ENCODE measurements around the gene HES7.
A peak's percentile ranks its signal among the peaks of the same experiment; 100 is the strongest.

HES7 gene

DNA sequence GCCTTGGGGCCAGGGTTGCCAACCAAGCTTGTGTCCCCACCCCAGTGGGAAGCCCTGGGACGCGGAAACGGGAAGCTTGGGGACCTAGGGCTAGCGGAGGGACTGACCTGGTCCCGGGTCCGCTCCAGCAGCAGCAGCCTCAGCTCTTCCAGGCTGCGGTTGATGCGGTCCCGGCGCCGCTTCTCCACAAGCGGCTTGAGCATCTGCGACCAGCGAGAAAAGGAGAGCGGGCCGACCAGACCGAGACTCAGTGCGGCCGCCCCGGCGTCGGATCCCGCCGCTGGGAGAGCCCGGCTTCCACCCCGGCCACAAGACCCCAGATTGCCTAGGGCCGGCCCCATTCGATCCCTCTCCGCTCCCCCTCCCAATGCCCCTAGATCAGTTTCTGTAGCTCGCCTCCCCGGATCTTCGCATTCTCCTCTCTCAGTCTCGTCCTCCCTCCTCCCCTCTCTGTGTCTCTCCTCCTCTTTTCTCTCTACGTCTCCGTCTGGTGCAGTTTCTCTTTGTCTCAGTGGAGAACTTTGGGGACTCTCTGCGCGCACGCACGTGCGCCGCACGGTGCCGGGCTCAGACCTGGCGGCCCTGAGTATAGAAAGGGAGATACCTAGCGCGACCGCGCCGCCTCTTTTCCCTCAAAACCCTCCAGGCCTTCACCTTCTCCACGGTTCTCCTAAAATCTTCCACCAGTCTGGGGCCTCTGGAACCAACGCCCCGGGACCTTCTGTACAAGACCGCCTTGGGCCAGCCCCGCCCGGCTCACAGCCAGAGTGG, 797 bp downstream of the HES7 start:
- H4K20me1 ChIP-seq (ENCODE audit: insufficient read depth, low read length), result no peaks in the 10 kb centered on the region
- no peaks in the 10 kb centered on the region for H3K36me3 ChIP-seq (ENCODE audit: insufficient read depth, low read length)
- H3F3A ChIP-seq (ENCODE audit: insufficient read depth, low read length), result peaks cover 12% of the 10 kb centered on the region
- H3K79me2 ChIP-seq (ENCODE audit: insufficient read depth, low read length), result no peaks in the 10 kb centered on the region
- TF ChIP-seq, protein P1, sequence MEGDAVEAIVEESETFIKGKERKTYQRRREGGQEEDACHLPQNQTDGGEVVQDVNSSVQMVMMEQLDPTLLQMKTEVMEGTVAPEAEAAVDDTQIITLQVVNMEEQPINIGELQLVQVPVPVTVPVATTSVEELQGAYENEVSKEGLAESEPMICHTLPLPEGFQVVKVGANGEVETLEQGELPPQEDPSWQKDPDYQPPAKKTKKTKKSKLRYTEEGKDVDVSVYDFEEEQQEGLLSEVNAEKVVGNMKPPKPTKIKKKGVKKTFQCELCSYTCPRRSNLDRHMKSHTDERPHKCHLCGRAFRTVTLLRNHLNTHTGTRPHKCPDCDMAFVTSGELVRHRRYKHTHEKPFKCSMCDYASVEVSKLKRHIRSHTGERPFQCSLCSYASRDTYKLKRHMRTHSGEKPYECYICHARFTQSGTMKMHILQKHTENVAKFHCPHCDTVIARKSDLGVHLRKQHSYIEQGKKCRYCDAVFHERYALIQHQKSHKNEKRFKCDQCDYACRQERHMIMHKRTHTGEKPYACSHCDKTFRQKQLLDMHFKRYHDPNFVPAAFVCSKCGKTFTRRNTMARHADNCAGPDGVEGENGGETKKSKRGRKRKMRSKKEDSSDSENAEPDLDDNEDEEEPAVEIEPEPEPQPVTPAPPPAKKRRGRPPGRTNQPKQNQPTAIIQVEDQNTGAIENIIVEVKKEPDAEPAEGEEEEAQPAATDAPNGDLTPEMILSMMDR (IDR thresholded peaks at IDR 0.05; ENCODE audit: low read length), result no peak
- TF ChIP-seq EZH2 (IDR thresholded peaks at IDR 0.05; ENCODE audit: borderline replicate concordance, low read length), result no peak
- H3K9me2 ChIP-seq (ENCODE audit: low read depth, low read length), result no peaks in the 10 kb centered on the region
- peaks cover 6% of the 10 kb centered on the region for H3K27me3 ChIP-seq (ENCODE audit: insufficient read depth, low read length)
- peak overlapping the region; percentile 88 for H3K4me2 ChIP-seq (ENCODE audit: low read length)
- H3K9ac ChIP-seq (ENCODE audit: low read length), result peak overlapping the region; percentile 35; the same call in 1 of the 2 replicates
- H2AFZ ChIP-seq (ENCODE audit: low read length), result no peak overlapping the region
- peaks cover 63% of the 10 kb centered on the region for H3K4me1 ChIP-seq (ENCODE audit: insufficient read depth, low read length, severe bottlenecking)
- peak overlapping the region; percentile 98 for H3K4me3 ChIP-seq (ENCODE audit: low read depth, low read length, poor library complexity, severe bottlenecking)
- no peaks in the 10 kb centered on the region for H3K9me3 ChIP-seq (ENCODE audit: low read length)
- no peak overlapping the region for H3K27ac ChIP-seq (ENCODE audit: low read depth, low read length, poor library complexity, severe bottlenecking)

DNA sequence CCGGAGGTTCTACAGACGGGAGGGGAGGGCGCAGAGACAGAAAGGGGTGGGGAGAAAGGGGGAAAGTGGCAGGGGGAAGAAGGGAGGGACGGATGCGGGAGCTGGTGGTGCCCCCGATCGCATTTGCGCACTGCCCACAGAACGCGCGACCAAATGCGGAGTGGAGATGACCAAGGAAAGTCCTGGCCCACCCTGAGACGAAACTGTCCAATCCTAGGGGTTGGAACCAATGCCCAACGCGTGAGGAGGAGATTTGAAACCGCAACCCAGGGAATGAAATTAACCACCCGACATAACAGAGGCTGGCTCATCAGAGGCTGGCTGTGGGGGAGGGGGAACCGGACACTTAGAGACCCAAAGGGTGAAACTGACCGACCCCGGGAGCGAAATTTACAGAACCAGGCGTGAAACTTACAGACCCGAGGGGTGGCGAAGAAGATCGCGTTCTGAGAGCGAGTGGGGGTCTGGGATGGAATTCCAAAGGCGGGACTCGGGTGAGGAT, 1.4 kb downstream of the HES7 start:
- H3K4me2 ChIP-seq (ENCODE audit: low read length), result peak overlapping the region; percentile 88
- peak overlapping the region; percentile 35; the same call in 1 of the 2 replicates for H3K9ac ChIP-seq (ENCODE audit: low read length)
- H3K79me2 ChIP-seq (ENCODE audit: insufficient read depth, low read length), result no peaks in the 10 kb centered on the region
- no peaks in the 10 kb centered on the region for H3K9me2 ChIP-seq (ENCODE audit: low read depth, low read length)
- TF ChIP-seq, protein P1 (IDR thresholded peaks at IDR 0.05; ENCODE audit: low read length), result no peak
- TF ChIP-seq EZH2 (IDR thresholded peaks at IDR 0.05; ENCODE audit: borderline replicate concordance, low read length), result no peak
- H3K27ac ChIP-seq (ENCODE audit: low read depth, low read length, poor library complexity, severe bottlenecking), result no peak overlapping the region
- H4K20me1 ChIP-seq (ENCODE audit: insufficient read depth, low read length), result no peaks in the 10 kb centered on the region
- H3K4me3 ChIP-seq (ENCODE audit: low read depth, low read length, poor library complexity, severe bottlenecking), result peak overlapping the region; percentile 98
- peaks cover 12% of the 10 kb centered on the region for H3F3A ChIP-seq (ENCODE audit: insufficient read depth, low read length)
- no peaks in the 10 kb centered on the region for H3K36me3 ChIP-seq (ENCODE audit: insufficient read depth, low read length)
- H3K27me3 ChIP-seq (ENCODE audit: insufficient read depth, low read length), result peaks cover 11% of the 10 kb centered on the region
- H2AFZ ChIP-seq (ENCODE audit: low read length), result no peak overlapping the region
- no peaks in the 10 kb centered on the region for H3K9me3 ChIP-seq (ENCODE audit: low read length)
- H3K4me1 ChIP-seq (ENCODE audit: insufficient read depth, low read length, severe bottlenecking), result peaks cover 70% of the 10 kb centered on the region

DNA sequence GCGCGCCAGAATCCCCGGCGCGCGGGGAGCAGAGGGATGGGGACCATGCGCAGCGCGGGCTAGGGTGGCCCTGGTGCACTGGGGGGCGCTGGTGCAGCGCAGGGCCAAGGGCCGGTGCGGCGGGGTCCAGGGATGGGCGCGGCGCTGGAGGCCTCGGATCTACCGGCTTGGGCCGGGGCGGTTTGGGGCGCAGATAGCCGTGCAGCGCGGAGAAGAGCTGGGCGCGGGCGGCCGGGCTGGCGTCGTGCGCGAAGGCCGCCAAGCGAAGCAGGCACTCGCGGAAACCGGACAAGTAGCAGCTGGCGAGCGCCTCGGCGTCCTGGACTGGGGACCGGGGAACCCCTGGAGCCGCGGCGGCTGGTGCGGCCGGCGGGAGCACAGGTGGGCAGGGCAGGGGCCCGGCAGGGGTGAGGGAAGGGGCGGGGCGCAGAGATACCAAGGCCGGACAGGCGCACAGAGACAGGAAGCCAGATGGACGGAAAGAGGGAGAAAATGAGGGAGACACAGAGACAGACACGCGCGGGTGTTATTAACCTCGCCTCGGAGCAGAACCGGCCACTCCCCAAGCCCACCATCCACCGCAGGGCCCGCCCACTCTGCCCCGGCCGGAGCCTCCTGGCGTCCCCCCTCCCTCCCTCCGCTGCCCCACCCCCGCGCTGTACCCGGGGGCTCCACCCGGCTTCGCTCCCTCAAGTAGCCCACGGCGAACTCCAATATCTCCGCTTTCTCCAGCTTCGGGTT, 2.1 kb downstream of the HES7 start:
- Histone ChIP-seq H3K4me1 (ENCODE audit: insufficient read depth, low read length, severe bottlenecking) (peaks cover 66% of the 10 kb centered on the region), H3K27ac (ENCODE audit: low read depth, low read length, poor library complexity, severe bottlenecking) (no peak overlapping the region), H3K4me2 (ENCODE audit: low read length) (peak overlapping the region; percentile 88), H3K36me3 (ENCODE audit: insufficient read depth, low read length) (no peaks in the 10 kb centered on the region), H4K20me1 (ENCODE audit: insufficient read depth, low read length) (no peaks in the 10 kb centered on the region), H3K9ac (ENCODE audit: low read length) (peak overlapping the region; percentile 35; the same call in 1 of the 2 replicates), H3K4me3 (ENCODE audit: low read depth, low read length, poor library complexity, severe bottlenecking) (peak overlapping the region; percentile 98), H2AFZ (ENCODE audit: low read length) (no peak overlapping the region), H3K9me2 (ENCODE audit: low read depth, low read length) (no peaks in the 10 kb centered on the region), H3K79me2 (ENCODE audit: insufficient read depth, low read length) (no peaks in the 10 kb centered on the region), H3K27me3 (ENCODE audit: insufficient read depth, low read length) (peaks cover 13% of the 10 kb centered on the region), H3F3A (ENCODE audit: insufficient read depth, low read length) (peaks cover 9% of the 10 kb centered on the region), H3K9me3 (ENCODE audit: low read length) (no peaks in the 10 kb centered on the region)
- TF ChIP-seq, protein P1 (IDR thresholded peaks at IDR 0.05; ENCODE audit: low read length), result peak; percentile 67
- TF ChIP-seq EZH2 (IDR thresholded peaks at IDR 0.05; ENCODE audit: borderline replicate concordance, low read length), result no peak

Measured in OCI-LY1 (cell line).